Stimulated activated CD4-positive, alpha-beta T cell treated with anti-CD3 and anti-CD28 coated beads, TNF-alpha, amount 100 ng/mL, for 1 hour (primary cell): ENCODE results near the gene RETREG1.
"Not testable (repeated sequence)": the region's sequence is repeated elsewhere in the genome, so short reads cannot be mapped to it uniquely, and the experiment has no call there.

Experiments
- DNase-seq, 3 donors: peaks; one replicate each; pipeline ENCODE4 v3.0.0-alpha.2; 2020; ENCODE audit warnings: low read depth in 3 of 3, low spot score in 1 of 3

Gene RETREG1

GRCh38 chr5:16616536-16617273 is at the start of gene RETREG1:
Gene RETREG1 (minus strand): TSS chr5:16616997. CDS start chr5:16616971, 26 bp downstream.
- DNase-seq: peak; percentile 57 to 79 (median 72)

GRCh38 chr5:16666130-16666882 is 49.5 kb upstream of the RETREG1 start:
- no peak for DNase-seq

- DNase-seq: no peak
Measured at GRCh38 chr5:16665601-16666000, 48.8 kb upstream of the RETREG1 start.

- DNase-seq: no peak
Measured at GRCh38 chr5:16664368-16664767, 47.6 kb upstream of the RETREG1 start.

GRCh38 chr5:16663840-16664239 is 47.0 kb upstream of the RETREG1 start:
- DNase-seq: no peak

- DNase-seq: no peak
Measured at GRCh38 chr5:16661713-16662112, 44.9 kb upstream of the RETREG1 start.

GRCh38 chr5:16660982-16661381 is 44.2 kb upstream of the RETREG1 start:
- no peak for DNase-seq

- no peak for DNase-seq
Measured at GRCh38 chr5:16659536-16659935, 42.7 kb upstream of the RETREG1 start.

GRCh38 chr5:16656561-16657191 is 39.9 kb upstream of the RETREG1 start:
- DNase-seq: no peak

GRCh38 chr5:16654647-16655334 is 38.0 kb upstream of the RETREG1 start:
- DNase-seq: no peak

GRCh38 chr5:16648739-16649138 is 31.9 kb upstream of the RETREG1 start:
- not testable (repeated sequence) for DNase-seq

GRCh38 chr5:16644301-16644889 is 27.6 kb upstream of the RETREG1 start:
- DNase-seq: no peak

GRCh38 chr5:16642867-16643266 is 26.1 kb upstream of the RETREG1 start:
- no peak for DNase-seq

GRCh38 chr5:16639206-16639605 is 22.4 kb upstream of the RETREG1 start:
- DNase-seq: no peak

GRCh38 chr5:16628376-16628775 is 11.6 kb upstream of the RETREG1 start:
- no peak for DNase-seq

GRCh38 chr5:16626696-16627264 is 10.0 kb upstream of the RETREG1 start:
- DNase-seq: no peak

- DNase-seq: no peak
Measured at GRCh38 chr5:16625096-16625495, 8.3 kb upstream of the RETREG1 start.

GRCh38 chr5:16619136-16619535 is 2.3 kb upstream of the RETREG1 start:
- no peak for DNase-seq

- no peak for DNase-seq
Measured at GRCh38 chr5:16618138-16618897, 1.5 kb upstream of the RETREG1 start.
